OCI-LY1 (cell line): ENCODE data around the gene EEF1AKMT2.
A peak's percentile ranks its signal among the peaks of the same experiment; 100 is the strongest.

Experiments used
- H2AFZ ChIP-seq: fragments of 200-600 bp; sonication (generic), shearing (Covaris generic); 2 replicates; pipeline ENCODE4 v1.6.0; 2014; ENCODE audit warnings: antibody characterized with exemption, mild to moderate bottlenecking, low read length
- H3F3A ChIP-seq: fragments of 200-600 bp; sonication (generic), shearing (Covaris generic); 2 replicates; pipeline ENCODE4 v1.6.0; 2014; ENCODE audit warnings: mild to moderate bottlenecking, antibody characterized with exemption, low read length, moderate library complexity; ENCODE audit not compliant: insufficient read depth
- H3K27ac ChIP-seq: fragments of 200-600 bp; sonication (generic); 2 replicates; pipeline ENCODE4 v1.5.1; 2014; ENCODE audit warnings: low read length, mixed run types, mild to moderate bottlenecking, low read depth; ENCODE audit not compliant: poor library complexity, severe bottlenecking
- H3K27me3 ChIP-seq: fragments of 200-600 bp; sonication (generic); 2 replicates; pipeline ENCODE4 v1.6.0; 2014; ENCODE audit warnings: antibody characterized with exemption, mild to moderate bottlenecking, low read length, moderate library complexity; ENCODE audit not compliant: insufficient read depth
- H3K36me3 ChIP-seq: fragments of 200-600 bp; sonication (generic); 2 replicates; pipeline ENCODE4 v1.6.1; 2014; ENCODE audit warnings: mild to moderate bottlenecking, antibody characterized with exemption, low read length, moderate library complexity, mixed read lengths; ENCODE audit not compliant: insufficient read depth
- H3K4me1 ChIP-seq: fragments of 200-600 bp; sonication (generic); 2 replicates; pipeline ENCODE4 v1.5.1; 2014; ENCODE audit warnings: mild to moderate bottlenecking, low read length, moderate library complexity; ENCODE audit not compliant: insufficient read depth, severe bottlenecking
- H3K4me2 ChIP-seq: fragments of 200-600 bp; sonication (generic), shearing (Covaris generic); 2 replicates; pipeline ENCODE4 v1.6.1; 2014; ENCODE audit warnings: low read length
- H3K4me3 ChIP-seq: fragments of 200-600 bp; sonication (generic); 2 replicates; pipeline ENCODE4 v1.5.1; 2014; ENCODE audit warnings: low read length, low read depth, mild to moderate bottlenecking, mixed read lengths; ENCODE audit not compliant: poor library complexity, severe bottlenecking
- H3K79me2 ChIP-seq: fragments of 200-600 bp; shearing (Covaris generic); 2 replicates; pipeline ENCODE4 v1.6.1; 2016; ENCODE audit warnings: mixed run types, low read length, mixed read lengths; ENCODE audit not compliant: insufficient read depth
- H3K9ac ChIP-seq: fragments of 200-600 bp; sonication (generic), shearing (Covaris generic); 2 replicates; pipeline ENCODE4 v1.6.1; 2014; ENCODE audit warnings: mild to moderate bottlenecking, low read length, mixed read lengths
- H3K9me2 ChIP-seq: fragments of 200-600 bp; sonication (generic), shearing (Covaris generic); 2 replicates; pipeline ENCODE4 v1.6.1; 2014; ENCODE audit warnings: low read depth, mild to moderate bottlenecking, low read length, mixed read lengths
- H3K9me3 ChIP-seq: fragments of 200-600 bp; shearing (Covaris generic); 2 replicates; pipeline ENCODE4 v1.6.1; 2014; ENCODE audit warnings: low read length, mixed read lengths
- H4K20me1 ChIP-seq: fragments of 200-600 bp; sonication (generic), shearing (Covaris generic); 2 replicates; pipeline ENCODE4 v1.6.0; 2016; ENCODE audit warnings: mild to moderate bottlenecking, low read length; ENCODE audit not compliant: insufficient read depth
- EZH2 ChIP-seq: fragments of 200-600 bp; sonication (generic), shearing (Covaris generic); IDR thresholded peaks from 2 replicates; pipeline ENCODE4 v1.8.0; 2017; ENCODE audit warnings: borderline replicate concordance, mixed run types, mild to moderate bottlenecking, antibody characterized with exemption, low read length, moderate library complexity, mixed read lengths
- TF ChIP-seq, protein P1 (sequence below): fragments of 200-600 bp; sonication (generic), shearing (Covaris generic); IDR thresholded peaks from 2 replicates; pipeline ENCODE4 v1.5.1; 2017; ENCODE audit warnings: mild to moderate bottlenecking, antibody characterized with exemption, low read length, moderate library complexity, mixed read lengths

EEF1AKMT2 gene

GRCh38 chr10:124731551-124731950, 60.1 kb downstream of the EEF1AKMT2 start:
- no peaks in the 10 kb centered on the region for H3K27me3 ChIP-seq
- H3K4me2 ChIP-seq: no peak overlapping the region
- TF ChIP-seq, protein P1, sequence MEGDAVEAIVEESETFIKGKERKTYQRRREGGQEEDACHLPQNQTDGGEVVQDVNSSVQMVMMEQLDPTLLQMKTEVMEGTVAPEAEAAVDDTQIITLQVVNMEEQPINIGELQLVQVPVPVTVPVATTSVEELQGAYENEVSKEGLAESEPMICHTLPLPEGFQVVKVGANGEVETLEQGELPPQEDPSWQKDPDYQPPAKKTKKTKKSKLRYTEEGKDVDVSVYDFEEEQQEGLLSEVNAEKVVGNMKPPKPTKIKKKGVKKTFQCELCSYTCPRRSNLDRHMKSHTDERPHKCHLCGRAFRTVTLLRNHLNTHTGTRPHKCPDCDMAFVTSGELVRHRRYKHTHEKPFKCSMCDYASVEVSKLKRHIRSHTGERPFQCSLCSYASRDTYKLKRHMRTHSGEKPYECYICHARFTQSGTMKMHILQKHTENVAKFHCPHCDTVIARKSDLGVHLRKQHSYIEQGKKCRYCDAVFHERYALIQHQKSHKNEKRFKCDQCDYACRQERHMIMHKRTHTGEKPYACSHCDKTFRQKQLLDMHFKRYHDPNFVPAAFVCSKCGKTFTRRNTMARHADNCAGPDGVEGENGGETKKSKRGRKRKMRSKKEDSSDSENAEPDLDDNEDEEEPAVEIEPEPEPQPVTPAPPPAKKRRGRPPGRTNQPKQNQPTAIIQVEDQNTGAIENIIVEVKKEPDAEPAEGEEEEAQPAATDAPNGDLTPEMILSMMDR: no peak
- TF ChIP-seq EZH2: no peak
- no peaks in the 10 kb centered on the region for H3K9me3 ChIP-seq
- no peak overlapping the region for H2AFZ ChIP-seq
- H3K27ac ChIP-seq: no peak overlapping the region
- peaks cover 38% of the 10 kb centered on the region for H3K79me2 ChIP-seq
- H3K4me1 ChIP-seq: peaks cover 85% of the 10 kb centered on the region
- H3K9ac ChIP-seq: no peak overlapping the region
- no peak overlapping the region for H3K4me3 ChIP-seq
- no peaks in the 10 kb centered on the region for H3K9me2 ChIP-seq
- no peaks in the 10 kb centered on the region for H4K20me1 ChIP-seq
- peaks cover 2% of the 10 kb centered on the region; the same call in 1 of the 2 replicates for H3F3A ChIP-seq
- peaks cover 46% of the 10 kb centered on the region for H3K36me3 ChIP-seq

GRCh38 chr10:124730790-124731189, 60.9 kb downstream of the EEF1AKMT2 start:
- Histone ChIP-seq H3K27me3 (no peaks in the 10 kb centered on the region), H4K20me1 (no peaks in the 10 kb centered on the region), H3K79me2 (peaks cover 43% of the 10 kb centered on the region), H3K9ac (no peak overlapping the region), H3K4me1 (peaks cover 85% of the 10 kb centered on the region), H3K4me3 (no peak overlapping the region), H3K36me3 (peaks cover 50% of the 10 kb centered on the region), H3F3A (peaks cover 2% of the 10 kb centered on the region; the same call in 1 of the 2 replicates), H3K27ac (no peak overlapping the region), H3K9me2 (no peaks in the 10 kb centered on the region), H3K4me2 (no peak overlapping the region), H2AFZ (no peak overlapping the region), H3K9me3 (no peaks in the 10 kb centered on the region)
- TF ChIP-seq EZH2: no peak
- TF ChIP-seq, protein P1: no peak

DNA sequence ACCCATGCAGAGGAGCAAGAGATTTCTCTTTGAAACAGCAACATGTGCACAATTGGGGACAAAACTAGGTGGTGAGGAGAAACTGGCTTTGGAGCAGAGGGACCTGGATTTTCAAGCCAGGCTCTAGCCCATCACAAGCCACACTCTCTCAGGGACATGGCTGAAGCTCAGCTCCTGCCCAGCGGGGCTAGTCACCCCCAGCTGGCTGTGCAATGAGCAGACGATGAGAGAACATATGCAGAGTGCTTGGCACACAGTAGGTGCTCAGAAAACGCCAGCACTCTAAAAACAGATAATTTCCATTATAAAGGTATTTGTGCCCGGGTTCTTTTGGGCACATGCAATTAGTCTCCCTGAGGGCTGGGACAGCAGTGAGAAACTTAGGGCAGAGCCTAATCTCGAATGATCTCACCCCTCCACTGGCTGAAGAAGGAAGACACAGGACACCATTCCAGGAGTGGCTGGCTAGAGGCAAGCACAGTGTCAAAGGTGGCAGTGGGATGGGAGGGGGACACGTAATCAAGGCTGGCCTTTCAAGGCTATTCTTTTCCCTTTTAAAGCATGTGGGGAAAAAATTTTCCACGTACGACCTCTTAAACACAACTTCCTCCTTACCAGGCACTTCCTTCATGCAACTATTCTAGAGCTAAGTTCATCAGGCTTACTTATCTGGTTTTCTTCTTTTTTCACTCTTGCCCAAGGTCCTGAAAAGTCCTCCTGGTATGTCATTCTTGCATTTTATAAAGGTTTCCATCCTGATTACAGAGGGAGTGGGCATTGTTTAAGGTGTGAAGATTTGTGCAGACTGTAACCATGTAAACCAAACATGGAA, 62.6 kb downstream of the EEF1AKMT2 start:
- Histone ChIP-seq H3K79me2 (peaks cover 40% of the 10 kb centered on the region), H3K4me2 (peak overlapping the region; percentile 27; the same call in 1 of the 2 replicates), H3K9ac (no peak overlapping the region), H3K27ac (peak overlapping the region; percentile 69), H3F3A (peaks cover 2% of the 10 kb centered on the region; the same call in 1 of the 2 replicates), H3K9me3 (no peaks in the 10 kb centered on the region), H3K36me3 (peaks cover 55% of the 10 kb centered on the region), H2AFZ (no peak overlapping the region), H4K20me1 (no peaks in the 10 kb centered on the region), H3K4me3 (no peak overlapping the region), H3K9me2 (no peaks in the 10 kb centered on the region), H3K27me3 (no peaks in the 10 kb centered on the region), H3K4me1 (peaks cover 85% of the 10 kb centered on the region)
- no peak for TF ChIP-seq EZH2
- TF ChIP-seq, protein P1: no peak
